GM19099 (cell line): ENCODE measurements around the gene CDK16.

Experiments
- POLR2A ChIP-seq: IDR thresholded peaks from 3 replicates; pipeline ENCODE4 v1.6.1; 2011; ENCODE audit warnings: low read depth; ENCODE audit not compliant: insufficient read length; ENCODE audit errors: extremely low read depth

Gene CDK16

DNA sequence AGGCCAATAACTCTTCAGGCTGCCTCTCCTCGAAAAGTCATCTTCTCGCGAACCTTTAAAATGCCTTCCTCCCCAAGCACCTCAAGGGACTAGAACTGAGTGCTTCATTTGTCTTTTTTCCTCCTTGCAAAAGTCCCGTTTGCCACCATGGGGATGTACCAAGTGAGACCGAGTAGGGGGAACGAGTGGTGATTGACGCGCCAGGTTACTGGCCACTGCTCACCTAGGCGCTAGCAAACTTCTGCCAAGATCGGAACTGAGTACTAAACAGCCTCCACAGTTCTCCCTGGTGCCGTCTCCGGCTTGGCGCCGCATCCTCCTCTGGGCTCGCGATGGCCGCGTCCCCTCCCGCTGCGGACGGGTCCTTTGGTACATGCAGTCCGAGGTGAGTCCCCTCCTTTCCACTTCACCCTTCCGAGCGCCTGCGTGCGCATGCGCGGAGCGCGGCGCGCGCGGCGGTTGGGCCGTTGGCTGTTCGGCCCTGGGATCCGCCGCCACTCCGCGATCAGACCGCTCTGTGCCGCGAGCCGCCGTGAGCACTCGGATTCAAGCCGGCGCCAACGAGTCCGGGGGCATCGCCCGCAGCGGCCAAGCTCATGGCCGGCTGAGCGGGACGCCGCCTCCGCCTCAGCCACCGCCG, at the start of gene CDK16:
TSS of gene CDK16 (plus strand) at position 402 of the 640 bp plus-strand sequence. CDS start 4,877 bp downstream, outside the sequence.
- TF ChIP-seq POLR2A: peak; percentile 92

DNA sequence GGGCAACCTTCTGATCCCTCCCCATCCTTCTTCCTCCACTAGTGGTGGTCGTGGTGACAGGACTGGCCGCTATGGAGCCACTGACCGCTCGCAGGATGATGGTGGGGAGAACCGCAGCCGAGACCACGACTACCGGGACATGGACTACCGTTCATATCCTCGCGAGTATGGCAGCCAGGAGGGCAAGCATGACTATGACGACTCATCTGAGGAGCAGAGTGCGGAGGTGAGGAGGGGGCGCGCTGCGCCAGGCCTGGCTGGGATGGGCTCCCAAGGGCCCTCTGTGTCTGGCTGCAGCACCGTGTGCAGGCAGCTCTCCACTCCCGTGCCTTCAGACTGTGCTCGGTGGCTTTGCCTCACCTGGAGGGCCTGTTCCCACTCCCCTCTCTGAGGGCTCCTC, 49.2 kb upstream of the CDK16 start:
- TF ChIP-seq POLR2A: no peak

- TF ChIP-seq POLR2A: no peak
Measured at GRCh38 chrX:47169726-47170515, 48.6 kb upstream of the CDK16 start.

DNA sequence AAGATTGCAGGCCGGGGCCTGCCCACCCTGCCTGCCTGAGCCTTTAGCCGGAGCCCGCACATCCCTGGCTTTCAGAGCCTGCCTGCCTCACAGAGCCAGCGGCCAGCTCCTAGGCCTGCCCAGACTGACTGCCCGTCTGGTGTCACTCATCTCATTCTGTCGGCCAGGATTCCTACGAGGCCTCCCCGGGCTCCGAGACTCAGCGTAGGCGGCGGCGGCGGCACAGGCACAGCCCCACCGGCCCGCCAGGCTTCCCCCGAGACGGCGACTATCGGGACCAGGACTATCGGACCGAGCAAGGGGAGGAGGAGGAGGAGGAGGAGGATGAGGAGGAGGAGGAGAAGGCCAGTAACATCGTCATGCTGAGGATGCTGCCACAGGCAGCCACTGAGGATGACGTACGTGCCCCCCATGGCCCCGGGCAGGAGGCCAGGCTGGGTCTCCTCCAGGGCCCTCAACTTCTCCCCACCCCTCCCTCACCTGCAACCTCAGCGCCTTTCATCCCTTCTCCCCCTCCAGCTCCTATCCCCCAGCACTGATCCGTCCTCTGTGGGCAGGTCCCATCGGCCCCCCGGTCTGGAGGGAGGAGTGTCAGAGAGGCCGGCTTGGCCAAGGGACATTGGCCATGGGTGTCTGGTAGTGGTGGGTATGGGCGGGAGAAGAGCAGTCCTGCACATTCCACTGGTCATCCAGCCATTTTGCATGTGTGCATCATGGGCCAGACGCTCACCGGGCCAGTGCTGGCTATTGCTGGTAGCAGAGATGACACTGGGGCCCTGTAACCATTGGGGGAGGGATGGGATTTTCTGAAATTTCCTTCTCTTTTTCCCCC, 47.4 kb upstream of the CDK16 start:
- no peak for TF ChIP-seq POLR2A

DNA sequence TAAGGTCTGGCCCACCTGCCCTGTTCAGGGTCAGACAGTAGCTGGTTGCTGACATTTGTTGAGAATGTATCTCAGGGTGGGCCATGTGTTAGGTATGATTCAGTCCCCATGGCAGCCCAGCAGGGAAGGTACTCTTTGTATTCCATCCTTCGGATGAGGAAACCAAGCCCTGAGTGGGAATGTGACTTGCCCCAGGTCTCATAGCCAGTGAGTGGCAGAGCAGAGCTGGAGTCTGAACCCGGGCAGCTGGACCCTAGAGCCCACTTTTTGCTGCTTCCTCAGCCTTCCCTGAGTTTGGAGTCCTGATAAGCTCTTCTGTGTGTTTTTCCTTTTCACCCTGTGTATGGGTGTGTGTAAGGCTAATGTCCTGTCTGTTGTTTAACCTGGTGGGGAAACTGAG, 46.5 kb upstream of the CDK16 start:
- no peak for TF ChIP-seq POLR2A

DNA sequence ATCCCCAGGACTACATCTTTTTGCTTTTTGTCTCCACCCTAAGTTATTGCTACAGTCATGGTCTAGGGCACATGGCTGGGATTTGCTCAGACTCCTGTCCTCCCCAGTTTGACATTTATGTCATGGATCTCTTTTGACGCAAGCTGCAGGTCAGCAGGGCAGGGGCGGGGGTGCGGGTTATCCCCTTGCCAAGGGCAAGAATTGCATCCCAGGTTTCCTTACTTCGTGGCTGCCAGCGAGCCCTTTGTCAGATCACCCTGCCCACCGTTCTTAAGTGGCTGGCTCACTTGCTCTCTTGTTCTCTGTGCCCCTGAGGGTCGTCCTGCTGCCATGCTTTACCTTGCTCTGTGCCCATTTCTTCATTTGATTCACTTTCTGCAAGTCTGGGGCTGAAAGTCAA, 45.9 kb upstream of the CDK16 start:
- TF ChIP-seq POLR2A: no peak

- TF ChIP-seq POLR2A: no peak
Measured at GRCh38 chrX:47172971-47173792, 45.3 kb upstream of the CDK16 start.

DNA sequence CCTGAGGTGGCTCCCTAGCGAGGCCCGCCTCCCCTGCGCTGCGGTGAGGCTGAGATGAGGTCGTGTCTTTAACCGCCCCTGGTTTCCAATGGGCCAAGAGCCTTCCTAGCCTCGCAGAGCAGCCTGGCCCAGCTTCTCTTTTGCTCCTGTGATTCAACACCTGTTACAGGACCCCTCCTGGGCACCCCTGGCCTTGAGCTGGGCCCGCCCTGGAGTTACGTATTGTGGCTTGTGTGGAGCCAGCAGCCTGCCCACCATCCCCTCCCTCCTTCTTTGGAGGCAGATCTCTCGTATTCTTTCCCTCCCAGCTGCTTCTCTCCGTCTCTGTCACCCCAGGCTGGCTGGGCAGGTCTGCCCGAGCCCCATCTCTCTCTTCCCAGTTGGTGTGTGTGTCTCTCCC, 44.1 kb upstream of the CDK16 start:
- TF ChIP-seq POLR2A: no peak

- no peak for TF ChIP-seq POLR2A
Measured at GRCh38 chrX:47174846-47175587, 43.5 kb upstream of the CDK16 start.

GRCh38 chrX:47175588-47175980, 42.9 kb upstream of the CDK16 start:
- no peak for TF ChIP-seq POLR2A

DNA sequence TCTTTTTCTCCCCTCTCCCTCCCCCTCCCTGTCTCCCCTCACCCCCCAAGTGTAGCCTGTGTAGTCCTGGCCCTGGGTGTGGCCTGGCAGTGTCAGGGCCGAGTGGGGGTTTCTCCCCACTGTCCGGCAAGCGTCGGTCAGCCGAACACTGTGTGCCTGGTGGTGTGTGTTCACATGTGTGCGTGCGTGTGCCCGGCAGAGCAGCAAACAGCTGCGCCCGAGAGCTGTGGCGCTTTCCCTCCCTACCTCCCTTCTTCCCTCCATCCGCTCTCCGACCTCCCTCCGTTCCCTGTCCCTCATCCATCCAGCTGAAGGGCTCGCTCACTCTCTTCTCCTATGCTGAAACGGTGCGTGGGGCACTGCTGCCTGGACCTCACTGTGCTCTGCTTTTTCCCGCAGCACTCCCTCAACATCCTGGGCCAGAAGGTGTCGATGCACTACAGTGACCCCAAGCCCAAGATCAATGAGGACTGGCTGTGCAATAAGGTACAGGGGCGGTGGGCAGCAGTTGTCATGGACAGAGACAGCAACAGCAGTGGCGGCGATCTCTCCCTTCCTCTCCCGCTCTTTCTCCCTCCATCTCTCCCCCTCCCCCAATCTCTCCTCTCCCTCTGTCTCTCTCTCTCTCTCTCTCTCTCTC, 42.3 kb upstream of the CDK16 start:
- no peak for TF ChIP-seq POLR2A

GRCh38 chrX:47177079-47177478, 41.4 kb upstream of the CDK16 start:
- TF ChIP-seq POLR2A: no peak

- TF ChIP-seq POLR2A: no peak
Measured at GRCh38 chrX:47178337-47178736, 40.1 kb upstream of the CDK16 start.

DNA sequence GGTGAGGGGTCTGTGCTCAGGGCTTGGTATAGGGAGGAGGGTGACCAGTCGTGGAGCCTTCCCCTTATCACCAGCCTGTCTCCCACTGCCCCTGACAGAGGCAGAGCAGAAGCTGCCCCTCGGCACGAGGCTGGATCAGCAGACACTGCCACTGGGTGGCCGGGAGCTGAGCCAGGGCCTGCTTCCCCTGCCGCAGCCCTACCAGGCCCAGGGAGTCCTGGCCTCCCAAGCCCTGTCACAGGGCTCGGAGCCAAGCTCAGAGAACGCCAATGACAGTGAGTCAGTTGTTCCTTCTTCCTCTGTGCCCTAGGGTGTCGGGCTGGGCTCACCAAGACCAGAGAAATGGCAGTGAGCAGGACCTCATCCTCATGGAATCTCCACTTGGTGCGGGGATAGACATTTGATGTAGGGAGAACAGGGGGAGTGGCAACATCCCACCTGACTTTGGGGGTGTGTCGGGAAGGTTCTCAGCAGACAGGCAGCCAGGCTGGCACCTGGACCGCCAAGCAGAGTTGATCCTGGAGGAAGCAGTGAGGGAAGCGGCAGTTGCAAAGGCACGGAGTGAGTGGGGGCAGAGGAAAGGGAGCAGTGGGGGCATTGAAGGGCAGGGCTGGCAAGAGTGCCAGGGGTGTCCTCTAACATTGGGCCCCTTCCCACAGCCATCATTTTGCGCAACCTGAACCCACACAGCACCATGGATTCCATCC, 39.1 kb upstream of the CDK16 start:
- no peak for TF ChIP-seq POLR2A

- TF ChIP-seq POLR2A: no peak
Measured at GRCh38 chrX:47179928-47180255, 38.6 kb upstream of the CDK16 start.
